ENCODE results near the gene PCDHAC1.
"Not testable (repeated sequence)": the region's sequence is repeated elsewhere in the genome, so short reads cannot be mapped to it uniquely, and the experiment has no call there.

Gene PCDHAC1, protein sequence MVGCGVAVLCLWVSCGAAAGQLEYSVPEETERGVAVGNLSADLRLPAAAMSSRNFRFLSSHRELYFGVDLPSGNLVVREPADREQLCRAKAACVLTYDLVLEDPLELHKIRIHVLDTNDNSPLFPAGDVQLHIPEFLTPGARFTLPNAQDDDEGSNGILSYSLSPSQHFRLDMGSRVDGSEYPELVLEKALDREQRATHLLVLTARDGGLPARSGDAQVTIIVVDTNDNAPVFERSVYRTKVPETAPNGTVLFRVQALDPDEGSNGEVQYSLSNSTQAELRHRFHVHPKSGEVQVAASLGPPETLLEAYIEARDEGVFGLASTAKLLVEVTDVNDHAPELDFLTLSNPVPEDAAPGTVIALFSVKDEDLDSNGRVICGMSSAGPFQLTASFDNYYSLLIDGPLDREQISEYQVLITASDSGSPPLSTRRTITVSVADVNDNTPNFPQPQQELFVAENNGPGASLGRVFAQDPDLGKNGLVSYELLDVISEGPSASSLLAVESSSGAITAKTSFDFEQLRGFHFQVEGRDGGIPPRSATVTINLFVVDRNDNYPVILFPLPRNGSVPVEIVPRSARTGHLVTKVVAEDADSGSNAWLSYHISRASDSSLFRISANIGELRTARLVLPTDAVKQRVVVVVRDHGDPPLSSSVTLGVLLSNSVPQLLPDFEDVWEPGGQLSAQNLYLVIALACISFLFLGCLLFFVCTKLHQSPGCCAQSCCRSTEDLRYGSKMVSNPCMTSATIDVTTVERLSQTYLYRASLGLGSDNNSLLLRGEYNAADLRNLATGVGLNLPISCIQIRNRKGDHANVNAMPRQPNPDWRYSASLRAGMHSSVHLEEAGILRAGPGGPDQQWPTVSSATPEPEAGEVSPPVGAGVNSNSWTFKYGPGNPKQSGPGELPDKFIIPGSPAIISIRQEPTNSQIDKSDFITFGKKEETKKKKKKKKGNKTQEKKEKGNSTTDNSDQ

DNA sequence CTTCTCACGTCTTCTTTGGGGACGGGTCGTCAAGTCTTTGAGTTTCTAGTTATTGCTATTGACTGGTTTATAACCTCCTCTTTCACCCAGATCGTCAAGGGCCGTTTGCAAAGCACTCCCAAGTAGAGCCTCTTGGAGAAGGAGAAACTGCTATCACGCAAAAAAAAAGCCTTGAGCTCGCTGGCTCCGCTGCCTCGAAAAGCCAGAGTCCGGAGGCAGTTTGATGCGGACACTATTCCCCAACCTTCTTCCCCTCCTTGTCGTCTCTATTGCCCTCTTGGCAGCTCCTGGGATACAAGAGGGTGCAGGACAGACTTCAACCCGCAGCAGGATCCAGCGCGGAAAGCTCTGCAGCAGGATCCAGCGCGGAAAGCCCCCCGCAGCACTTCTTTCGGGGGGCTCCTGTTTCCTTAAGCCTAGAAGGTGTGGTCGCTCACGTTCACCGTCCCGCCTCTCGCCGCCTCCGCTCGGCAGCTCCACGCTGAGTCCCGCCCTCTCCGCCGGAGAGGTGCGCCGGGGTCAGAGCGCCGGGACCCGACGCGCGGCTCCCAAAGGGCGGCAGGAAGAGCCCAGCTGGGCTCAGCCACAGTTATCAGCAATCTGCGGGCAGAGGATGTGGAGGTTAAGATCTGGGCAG, at the start of gene PCDHAC1:
PCDHAC1 (plus strand) TSS at position 494 of the 637 bp plus-strand sequence. CDS start 594 bp downstream, outside the sequence.
- DNase-seq (ENCODE audit: low spot score) = peak; percentile 2

DNA sequence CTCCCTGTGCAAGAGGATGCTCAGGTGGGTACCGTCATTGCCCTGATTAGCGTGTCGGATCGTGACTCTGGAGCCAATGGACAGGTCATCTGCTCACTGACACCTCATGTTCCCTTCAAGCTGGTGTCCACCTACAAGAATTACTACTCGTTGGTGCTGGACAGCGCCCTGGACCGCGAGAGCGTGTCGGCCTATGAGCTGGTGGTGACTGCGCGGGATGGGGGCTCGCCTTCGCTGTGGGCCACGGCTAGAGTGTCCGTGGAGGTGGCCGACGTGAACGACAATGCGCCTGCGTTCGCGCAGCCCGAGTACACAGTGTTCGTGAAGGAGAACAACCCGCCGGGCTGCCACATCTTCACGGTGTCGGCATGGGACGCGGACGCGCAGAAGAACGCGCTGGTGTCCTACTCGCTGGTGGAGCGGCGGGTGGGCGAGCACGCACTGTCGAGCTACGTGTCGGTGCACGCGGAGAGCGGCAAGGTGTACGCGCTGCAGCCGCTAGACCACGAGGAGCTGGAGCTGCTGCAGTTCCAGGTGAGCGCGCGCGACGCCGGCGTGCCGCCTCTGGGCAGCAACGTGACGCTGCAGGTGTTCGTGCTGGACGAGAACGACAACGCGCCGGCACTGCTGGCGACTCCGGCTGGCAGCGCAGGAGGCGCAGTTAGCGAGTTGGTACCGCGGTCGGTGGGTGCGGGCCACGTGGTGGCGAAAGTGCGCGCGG, 49.4 kb upstream of the PCDHAC1 start:
- not testable (repeated sequence) for DNase-seq (ENCODE audit: low spot score)

DNA sequence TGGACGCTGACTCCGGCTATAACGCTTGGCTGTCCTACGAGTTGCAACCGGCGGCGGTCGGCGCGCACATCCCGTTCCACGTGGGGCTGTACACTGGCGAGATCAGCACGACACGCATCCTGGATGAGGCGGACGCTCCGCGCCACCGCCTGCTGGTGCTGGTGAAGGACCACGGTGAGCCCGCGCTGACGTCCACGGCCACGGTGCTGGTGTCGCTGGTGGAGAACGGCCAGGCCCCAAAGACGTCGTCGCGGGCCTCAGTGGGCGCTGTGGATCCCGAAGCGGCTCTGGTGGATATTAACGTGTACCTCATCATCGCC, 48.9 kb upstream of the PCDHAC1 start:
- no peak for DNase-seq (ENCODE audit: low spot score)

DNA sequence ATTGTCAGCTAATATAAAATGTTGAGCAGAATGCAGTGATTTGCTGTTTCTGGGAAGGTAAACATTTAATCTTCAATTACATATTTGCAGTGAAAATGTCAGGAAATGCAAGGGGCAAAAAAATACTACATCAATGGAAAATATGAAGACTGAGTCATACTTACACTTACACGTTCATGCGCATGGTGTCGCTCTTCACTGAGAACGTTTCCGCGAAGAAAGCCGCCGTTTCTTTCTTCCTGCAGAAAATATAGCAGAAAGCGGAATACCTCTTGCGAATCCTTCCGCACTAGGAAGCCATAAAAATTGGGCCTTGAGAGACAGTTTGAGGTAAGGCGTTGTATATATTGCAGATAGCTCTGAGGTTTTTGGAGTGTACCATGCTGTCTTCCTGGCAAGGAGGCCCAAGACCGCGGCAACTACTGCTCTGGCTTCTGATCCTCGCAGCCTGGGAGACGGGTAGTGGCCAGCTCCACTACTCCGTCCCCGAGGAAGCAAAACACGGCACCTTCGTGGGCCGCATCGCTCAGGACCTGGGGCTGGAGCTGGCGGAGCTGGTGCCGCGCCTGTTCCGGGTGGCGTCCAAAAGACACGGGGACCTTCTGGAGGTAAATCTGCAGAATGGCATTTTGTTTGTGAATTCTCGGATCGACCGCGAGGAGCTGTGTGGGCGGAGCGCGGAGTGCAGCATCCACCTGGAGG, 44.1 kb upstream of the PCDHAC1 start, which contains the start of gene PCDHA13:
PCDHA13 (plus strand) TSS at position 236 of the 702 bp plus-strand sequence; CDS start at position 381, 145 bp downstream.
- peak; percentile 32 for DNase-seq (ENCODE audit: low spot score)

DNA sequence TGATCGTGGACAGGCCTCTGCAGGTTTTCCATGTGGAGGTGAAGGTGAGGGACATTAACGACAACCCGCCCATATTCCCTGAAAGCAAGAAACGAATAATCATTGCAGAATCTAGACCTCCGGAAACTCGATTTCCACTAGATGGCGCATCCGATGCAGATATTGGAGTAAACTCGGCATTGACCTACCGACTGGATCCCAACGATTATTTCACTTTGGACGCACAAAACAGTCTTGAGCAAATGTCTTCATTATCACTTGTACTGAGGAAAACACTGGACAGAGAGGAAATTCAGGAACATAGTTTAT, 43.6 kb upstream of the PCDHAC1 start:
- DNase-seq (ENCODE audit: low spot score) = peak; percentile 35

DNA sequence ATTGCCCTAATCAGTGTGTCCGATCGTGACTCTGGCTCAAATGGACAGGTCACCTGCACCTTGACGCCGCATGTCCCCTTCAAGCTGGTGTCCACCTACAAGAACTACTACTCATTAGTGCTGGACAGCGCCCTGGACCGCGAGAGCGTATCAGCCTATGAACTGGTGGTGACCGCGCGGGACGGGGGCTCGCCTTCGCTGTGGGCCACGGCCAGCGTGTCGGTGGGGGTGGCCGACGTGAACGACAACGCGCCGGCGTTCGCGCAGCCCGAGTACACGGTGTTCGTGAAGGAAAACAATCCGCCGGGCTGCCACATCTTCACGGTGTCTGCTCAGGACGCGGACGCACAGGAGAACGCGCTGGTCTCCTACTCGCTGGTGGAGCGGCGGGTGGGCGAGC, 42.7 kb upstream of the PCDHAC1 start:
- no peak for DNase-seq (ENCODE audit: low spot score)

DNA sequence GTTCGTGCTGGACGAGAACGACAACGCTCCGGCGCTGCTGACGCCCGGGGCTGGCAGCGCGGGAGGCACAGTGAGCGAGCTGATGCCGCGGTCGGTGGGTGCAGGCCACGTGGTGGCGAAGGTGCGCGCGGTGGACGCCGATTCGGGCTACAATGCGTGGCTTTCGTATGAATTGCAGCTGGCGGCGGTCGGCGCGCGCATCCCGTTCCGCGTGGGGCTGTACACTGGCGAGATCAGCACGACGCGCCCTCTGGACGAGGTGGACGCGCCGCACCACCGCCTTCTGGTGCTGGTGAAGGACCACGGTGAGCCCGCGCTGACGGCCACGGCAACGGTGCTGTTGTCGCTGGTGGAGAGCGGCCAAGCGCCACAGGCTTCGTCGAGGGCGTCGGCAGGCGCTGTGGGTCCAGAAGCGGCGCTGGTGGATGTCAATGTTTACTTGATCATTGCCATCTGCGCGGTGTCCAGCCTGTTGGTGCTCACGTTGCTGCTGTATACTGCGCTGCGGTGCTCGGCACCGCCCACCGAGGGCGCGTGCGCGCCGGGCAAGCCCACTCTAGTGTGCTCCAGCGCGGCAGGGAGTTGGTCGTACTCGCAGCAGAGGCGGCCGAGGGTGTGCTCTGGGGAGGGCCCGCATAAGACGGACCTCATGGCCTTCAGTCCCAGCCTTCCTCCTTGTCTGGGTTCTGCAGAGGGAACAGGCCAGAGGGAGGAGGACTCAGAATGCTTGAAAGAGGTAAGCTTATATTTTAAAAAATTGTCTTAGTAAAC, 42.0 kb upstream of the PCDHAC1 start:
- DNase-seq (ENCODE audit: low spot score) = no peak

DNA sequence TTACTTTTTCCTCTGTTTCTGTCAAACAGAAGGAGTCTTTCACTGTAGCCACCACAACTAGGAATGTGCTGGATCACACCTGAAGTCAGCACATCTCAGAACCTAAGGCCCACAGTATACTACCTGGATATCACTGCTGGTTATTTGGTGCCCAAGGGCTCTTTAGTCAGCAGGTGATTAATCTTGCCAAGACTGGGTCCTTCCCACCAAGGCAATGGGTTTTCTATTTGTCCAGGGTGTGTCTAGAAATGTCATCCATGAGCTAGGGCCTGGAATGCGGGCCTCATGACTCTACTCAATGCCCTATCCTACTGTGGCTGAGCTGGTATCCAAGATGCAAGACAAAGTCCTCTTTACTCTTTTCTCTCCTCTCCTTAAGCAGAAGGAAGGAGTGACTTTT, 9.8 kb upstream of the PCDHAC1 start:
- no peak for DNase-seq (ENCODE audit: low spot score)

DNA sequence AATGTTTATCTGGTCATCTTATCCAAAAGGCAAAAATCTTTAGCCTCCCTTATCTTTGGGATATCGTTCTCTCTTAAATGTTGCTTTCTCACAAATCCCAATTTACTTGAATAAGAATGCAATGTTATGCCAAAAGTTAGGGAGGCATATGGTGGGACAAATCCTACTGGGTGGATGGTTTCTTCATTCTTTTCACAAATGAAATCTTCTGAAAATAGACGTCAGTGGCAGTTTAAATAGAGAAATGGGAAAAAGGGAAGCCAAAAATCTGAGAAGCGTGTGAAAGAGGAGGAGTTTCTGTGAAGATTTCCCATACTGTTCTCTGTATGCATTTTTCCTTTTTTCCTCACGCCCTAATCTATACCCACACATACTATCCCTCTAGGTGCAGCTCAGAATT, 2.5 kb upstream of the PCDHAC1 start:
- no peak for DNase-seq (ENCODE audit: low spot score)

DNA sequence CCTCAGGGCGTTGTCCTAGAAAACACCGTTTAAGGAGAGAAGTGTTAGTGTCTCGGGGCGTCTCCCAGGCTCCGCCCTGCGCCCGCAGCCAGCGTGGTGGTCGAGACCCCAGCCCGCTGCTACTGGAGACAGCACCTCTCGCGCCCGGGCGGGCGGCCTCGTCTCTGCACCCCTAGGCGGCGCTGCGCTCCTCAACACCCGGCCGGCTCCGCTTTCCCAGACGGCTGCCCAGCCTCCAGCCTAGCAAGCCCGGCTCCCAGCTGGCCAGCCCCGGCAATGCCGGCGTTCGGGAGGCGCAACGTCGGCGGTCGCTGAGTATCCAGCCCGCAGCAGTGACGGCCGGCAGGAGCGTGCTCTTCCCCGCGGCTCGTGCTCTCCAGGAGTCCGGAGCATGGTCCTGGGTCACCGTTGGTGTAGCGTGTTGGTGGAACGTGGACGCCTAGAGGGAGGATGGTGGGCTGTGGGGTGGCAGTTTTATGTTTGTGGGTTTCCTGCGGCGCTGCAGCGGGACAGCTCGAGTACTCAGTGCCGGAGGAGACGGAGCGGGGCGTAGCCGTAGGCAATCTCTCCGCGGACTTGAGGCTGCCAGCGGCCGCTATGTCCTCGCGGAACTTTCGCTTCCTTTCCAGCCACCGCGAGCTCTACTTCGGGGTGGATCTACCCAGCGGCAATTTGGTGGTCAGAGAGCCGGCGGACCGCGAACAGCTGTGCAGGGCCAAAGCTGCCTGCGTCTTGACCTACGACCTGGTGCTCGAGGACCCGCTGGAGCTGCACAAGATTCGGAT, 536 bp downstream of the PCDHAC1 start:
- DNase-seq (ENCODE audit: low spot score) = peak; percentile 77

DNA sequence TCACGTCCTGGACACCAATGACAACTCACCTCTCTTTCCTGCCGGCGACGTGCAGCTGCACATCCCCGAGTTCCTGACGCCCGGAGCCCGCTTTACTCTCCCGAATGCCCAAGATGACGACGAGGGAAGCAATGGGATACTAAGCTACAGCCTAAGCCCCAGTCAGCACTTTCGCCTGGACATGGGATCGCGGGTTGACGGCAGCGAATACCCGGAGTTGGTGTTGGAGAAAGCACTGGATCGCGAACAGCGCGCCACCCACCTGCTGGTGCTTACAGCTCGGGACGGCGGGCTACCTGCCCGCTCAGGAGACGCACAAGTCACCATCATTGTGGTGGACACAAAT, 1.1 kb downstream of the PCDHAC1 start:
- DNase-seq (ENCODE audit: low spot score) = no peak

DNA sequence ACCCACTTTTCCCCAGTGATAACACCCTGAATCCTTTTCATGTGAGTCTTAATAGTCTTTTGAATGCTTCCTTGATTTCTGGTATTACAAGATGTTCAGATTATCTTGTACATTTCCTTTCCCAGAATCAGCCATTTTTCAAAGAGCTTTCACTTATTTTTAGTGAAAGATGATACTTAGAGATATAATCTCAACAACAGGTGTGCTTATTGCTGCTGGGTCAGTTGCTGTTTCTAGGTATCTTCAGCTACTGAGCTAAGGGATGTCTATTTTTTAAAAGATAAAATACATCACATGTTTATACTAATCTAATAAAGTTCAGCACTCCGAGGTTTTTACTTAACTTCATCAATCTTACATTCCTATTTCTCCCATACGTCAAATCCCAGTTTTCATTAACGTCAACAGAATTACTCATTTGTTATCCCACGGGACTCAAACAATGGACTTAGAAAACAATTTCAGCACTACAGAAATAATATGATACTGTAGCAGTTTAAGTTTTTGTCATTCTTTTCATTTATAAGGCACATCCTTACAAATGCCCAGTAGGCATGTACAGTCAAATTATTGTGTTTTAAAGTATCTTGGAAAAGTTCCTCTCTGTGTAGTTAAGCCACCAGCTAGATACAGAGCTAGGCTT, 9.0 kb downstream of the PCDHAC1 start:
- DNase-seq (ENCODE audit: low spot score) = no peak

DNA sequence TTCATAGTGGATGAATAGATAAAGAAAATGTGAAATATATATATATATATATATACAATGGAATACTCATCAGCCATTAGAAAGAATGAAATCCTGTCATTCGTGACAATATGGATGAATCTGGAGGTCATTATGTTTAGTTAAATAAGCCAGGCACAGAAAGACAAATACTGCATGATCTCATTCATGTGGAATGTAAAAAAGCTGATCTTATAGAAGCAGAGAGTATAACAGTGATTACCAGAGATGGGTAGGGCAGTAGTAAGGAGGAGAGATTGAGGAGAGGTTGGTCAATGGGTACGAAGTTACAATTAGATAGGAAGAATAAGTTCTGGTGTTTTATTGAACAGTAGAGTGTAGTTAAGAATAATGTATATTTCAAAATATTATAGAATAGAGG, 20.5 kb downstream of the PCDHAC1 start:
- no peak for DNase-seq (ENCODE audit: low spot score)

DNA sequence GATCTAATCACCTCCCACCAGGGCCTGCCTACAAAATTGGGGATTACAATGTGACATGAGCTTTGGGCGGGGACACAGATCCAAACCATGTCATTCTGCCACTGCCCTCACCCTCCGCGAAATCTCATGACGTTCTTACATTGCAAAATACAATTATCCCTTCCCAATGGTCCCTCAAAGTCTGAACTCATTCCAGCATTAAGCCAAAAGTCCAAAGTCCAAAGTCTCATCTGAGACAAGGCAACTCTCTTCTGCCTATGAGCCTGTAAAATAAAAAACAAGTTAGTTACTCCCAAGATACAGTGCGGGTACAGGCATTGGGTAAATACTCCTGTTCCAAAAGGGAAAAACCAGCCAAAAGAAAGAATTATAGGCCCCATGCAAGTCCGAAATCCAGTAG, 25.5 kb downstream of the PCDHAC1 start:
- DNase-seq (ENCODE audit: low spot score) = no peak

DNA sequence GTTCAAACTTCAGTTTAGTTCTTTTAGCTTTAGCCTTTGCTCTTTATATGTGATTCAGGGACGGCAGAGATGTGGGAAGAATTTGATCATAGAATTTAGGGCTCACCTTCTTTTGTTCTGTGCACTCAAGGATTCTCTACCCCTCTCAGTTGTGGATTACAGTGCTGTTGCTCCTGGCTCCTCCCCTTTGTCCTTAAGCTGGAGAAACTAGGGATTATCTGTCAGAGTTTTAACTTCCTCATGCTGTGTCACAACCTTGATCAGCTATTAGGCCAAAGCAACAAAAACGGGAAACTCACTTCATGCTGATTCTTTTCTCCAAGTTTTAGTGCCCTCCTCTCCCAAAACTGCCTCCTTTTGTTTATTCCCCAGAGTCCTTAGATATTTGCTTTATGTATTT, 27.1 kb downstream of the PCDHAC1 start:
- DNase-seq (ENCODE audit: low spot score) = no peak

DNA sequence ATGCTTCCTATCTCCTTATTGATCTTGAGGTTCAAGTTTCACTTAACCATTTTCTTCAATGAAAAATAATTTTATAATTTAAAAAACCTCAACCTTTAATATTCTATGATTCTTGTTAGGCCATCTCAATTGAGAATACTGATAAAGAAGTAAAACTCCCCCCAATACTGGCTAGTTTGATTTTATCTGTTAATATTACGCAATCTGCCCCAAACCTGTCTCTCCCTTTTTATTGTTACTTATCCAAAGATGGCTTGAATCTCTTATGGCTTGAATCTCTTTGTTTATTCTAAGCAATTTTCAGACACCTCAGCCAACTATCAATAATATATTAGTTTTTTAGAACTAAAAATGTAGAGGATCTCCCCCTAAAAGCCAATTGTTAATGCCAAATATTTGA, 36.1 kb downstream of the PCDHAC1 start:
- no peak for DNase-seq (ENCODE audit: low spot score)

DNA sequence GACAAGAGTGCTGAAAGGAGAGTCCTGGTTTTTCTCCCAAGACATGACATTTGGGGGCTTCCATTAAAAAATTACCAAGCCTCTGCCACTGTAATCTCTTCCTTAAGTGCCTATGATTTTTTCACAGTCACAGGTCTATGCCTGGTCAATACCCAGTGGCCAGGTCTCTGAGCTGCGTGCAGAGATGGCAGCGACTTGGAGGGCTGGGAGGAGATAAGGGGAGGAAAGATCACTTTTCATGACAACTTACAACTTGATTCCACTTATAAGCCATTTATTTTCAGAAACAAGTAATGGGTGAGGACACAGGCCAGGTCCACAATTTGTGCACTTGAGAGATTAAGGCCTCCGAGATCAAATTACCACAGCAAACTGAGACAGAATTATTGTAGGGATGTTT, 38.3 kb downstream of the PCDHAC1 start:
- no peak for DNase-seq (ENCODE audit: low spot score)

DNA sequence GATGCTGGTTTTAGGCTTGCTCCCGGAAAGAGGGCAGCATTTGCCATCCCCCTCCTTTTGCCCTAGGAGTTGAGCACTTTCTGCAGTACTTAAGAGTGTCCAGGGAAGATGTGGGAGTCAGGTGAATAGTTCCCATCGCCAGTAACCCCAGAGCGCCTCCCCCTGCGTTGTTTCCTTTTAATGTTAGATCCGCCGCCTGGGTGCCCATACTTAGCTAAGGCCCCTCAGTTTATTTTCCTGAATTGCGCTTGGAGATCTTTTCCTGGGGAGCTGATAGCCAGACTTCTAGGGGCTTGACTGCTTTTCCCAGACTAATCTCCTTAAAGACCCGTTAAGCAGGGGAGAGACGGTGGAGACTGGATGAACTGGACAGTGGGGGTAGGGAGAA, 39.8 kb downstream of the PCDHAC1 start:
- peak; percentile 51 for DNase-seq (ENCODE audit: low spot score)

All from globus pallidus (tissue), 1 donor.